Measurements from ENCODE around the gene EPS8L3. TPM values are rescaled to one million over a fixed set of nuclear protein-coding genes. Genes with fewer than 3 reads are reported as not detected.

EPS8L3 gene
- total RNA-seq, 1 experiment from 2014 or later, result 0.96 TPM

- intact Hi-C loops (cut with micrococcal nuclease), result no loop called here
- Histone ChIP-seq H2AFZ (ENCODE audit: low read depth, low read length, poor library complexity, severe bottlenecking) (no peak within 1 kb of the TSS), H3K4me1 (ENCODE audit: control insufficient read depth in 1 of 2, insufficient read depth in 2 of 2, low read length in 2 of 2) (no peaks in the 10 kb centered on the region), H3K9ac (ENCODE audit: low read length) (no peak within 1 kb of the TSS), H3K36me3 (ENCODE audit: control insufficient read depth in 1 of 2, insufficient read depth in 2 of 2, low read length in 2 of 2) (no peaks in the 10 kb centered on the region), H3K79me2 (ENCODE audit: insufficient read depth, low read length) (no peaks in the 10 kb centered on the region), H3K9me3 (ENCODE audit: control insufficient read depth in 1 of 2, insufficient read depth in 1 of 2, low read depth in 1 of 2, low read length in 2 of 2) (no peaks in the 10 kb centered on the region), H3K27me3 (ENCODE audit: insufficient read depth, low read length) (0 out of 2 replicates have a peak, but pooled peaks cover 4% of the 10 kb centered on the region), H3K9me2 (ENCODE audit: insufficient read depth) (no peaks in the 10 kb centered on the region), H3K4me3 (replicated peaks in 1 of 2; ENCODE audit: low read depth in 1 of 2, low read length in 2 of 2) (no peak within 1 kb of the TSS), H3K27ac (ENCODE audit: low read depth, low read length) (no peak within 1 kb of the TSS), H4K20me1 (ENCODE audit: insufficient read depth) (no peaks in the 10 kb centered on the region), H3K4me2 (ENCODE audit: low read length) (no peak within 1 kb of the TSS)
- DNase-seq (ENCODE audit: low read depth, low spot score) (no peak), ATAC-seq (no peak)
- POLR2A ChIA-PET, result no interaction called here
- TF ChIP-seq EZH2phosphoT487 (IDR thresholded peaks at IDR 0.05; ENCODE audit: borderline replicate concordance) (no peak), SP1 (IDR thresholded peaks at IDR 0.05; ENCODE audit: low read depth) (no peak), CTCF (IDR thresholded peaks at IDR 0.05 in 2 of 3, conservative IDR thresholded peaks at IDR 0.05 in 1 of 3; ENCODE audit: borderline replicate concordance in 1 of 3, insufficient read depth in 1 of 3, low read depth in 2 of 3, low read length in 2 of 3) (no peak), POLR2AphosphoS5 (IDR thresholded peaks at IDR 0.05; ENCODE audit: low read depth, low read length) (no peak), EGR1 (IDR thresholded peaks at IDR 0.05; ENCODE audit: low read depth) (no peak), ZNF274 (IDR thresholded peaks at IDR 0.05; ENCODE audit: low read depth, low read length) (no peak), CBX3 (IDR thresholded peaks at IDR 0.05; ENCODE audit: low read depth) (no peak), RAD21 (IDR thresholded peaks at IDR 0.05; ENCODE audit: low read depth) (no peak), ATF3 (IDR thresholded peaks at IDR 0.05) (no peak), YY1 (IDR thresholded peaks at IDR 0.05; ENCODE audit: extremely low read depth, insufficient replicate concordance, low read depth, low read length) (no peak), EZH2 (IDR thresholded peaks at IDR 0.05) (no peak), SRF (IDR thresholded peaks at IDR 0.05; ENCODE audit: low read depth) (no peak), TCF7L2 (IDR thresholded peaks at IDR 0.05; ENCODE audit: borderline replicate concordance, extremely low read depth, insufficient read depth, insufficient read length) (no peak), FOSL1 (IDR thresholded peaks at IDR 0.05; ENCODE audit: low read depth) (no peak)
- CTCF ChIA-PET, result no interaction called here
- no TSS peak for BruUV-seq (replicated peaks)
- RAD21 ChIA-PET (ENCODE audit: low non-redundant PET in 1 of 2, low total read pairs in 2 of 2, uncharacterized antibody in 2 of 2, unreplicated experiment in 2 of 2), result no interaction called here
These were observed 22.9 kb downstream of the EPS8L3 start, which contains the start of gene GSTM3 for GRCh38 chr1:109740615-109741373. TSS of gene GSTM3 (minus strand) at chr1:109741038. CDS start at chr1:109740287, 751 bp downstream.

Measured in HCT116 (cell line).